PFSK-1 (cell line): Measurements from ENCODE around the gene ACTN4.

Experiments used
- TAF1 ChIP-seq: IDR thresholded peaks from 2 replicates; pipeline ENCODE4 v1.6.1; 2012; ENCODE audit warnings: low read length, control low read depth, borderline replicate concordance; ENCODE audit not compliant: insufficient read depth
- TF ChIP-seq, protein P1 (sequence below), 2 experiments: IDR thresholded peaks; 2 replicates each; pipeline versions ENCODE4 v1.6.1 to v1.8.0; 2011 to 2012; ENCODE audit warnings: low read depth in 2 of 2, low read length in 2 of 2, control low read depth in 1 of 2, inconsistent platforms in 1 of 2, mild to moderate bottlenecking in 1 of 2, moderate library complexity in 1 of 2; ENCODE audit not compliant: insufficient read depth in 1 of 2

DNA sequence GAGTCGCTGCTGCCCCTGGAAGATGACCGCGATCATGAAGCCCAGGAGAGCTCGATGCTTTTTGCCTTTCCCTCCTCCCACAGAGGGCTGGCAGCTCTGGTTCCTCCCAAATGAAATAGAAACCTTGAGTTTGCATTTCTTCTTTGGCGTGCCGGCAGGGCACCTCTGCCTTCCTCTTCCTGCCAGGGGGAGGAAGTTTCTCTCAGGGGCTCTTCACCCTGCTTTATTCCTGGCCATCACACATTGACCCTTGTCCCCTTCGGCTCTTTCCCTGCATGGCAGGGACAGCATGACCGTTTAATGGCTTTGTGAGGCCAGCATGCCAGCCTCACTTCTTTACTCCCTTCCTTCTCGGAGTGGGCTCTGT is 47.9 kb downstream of the ACTN4 start:
- TF ChIP-seq, protein P1, sequence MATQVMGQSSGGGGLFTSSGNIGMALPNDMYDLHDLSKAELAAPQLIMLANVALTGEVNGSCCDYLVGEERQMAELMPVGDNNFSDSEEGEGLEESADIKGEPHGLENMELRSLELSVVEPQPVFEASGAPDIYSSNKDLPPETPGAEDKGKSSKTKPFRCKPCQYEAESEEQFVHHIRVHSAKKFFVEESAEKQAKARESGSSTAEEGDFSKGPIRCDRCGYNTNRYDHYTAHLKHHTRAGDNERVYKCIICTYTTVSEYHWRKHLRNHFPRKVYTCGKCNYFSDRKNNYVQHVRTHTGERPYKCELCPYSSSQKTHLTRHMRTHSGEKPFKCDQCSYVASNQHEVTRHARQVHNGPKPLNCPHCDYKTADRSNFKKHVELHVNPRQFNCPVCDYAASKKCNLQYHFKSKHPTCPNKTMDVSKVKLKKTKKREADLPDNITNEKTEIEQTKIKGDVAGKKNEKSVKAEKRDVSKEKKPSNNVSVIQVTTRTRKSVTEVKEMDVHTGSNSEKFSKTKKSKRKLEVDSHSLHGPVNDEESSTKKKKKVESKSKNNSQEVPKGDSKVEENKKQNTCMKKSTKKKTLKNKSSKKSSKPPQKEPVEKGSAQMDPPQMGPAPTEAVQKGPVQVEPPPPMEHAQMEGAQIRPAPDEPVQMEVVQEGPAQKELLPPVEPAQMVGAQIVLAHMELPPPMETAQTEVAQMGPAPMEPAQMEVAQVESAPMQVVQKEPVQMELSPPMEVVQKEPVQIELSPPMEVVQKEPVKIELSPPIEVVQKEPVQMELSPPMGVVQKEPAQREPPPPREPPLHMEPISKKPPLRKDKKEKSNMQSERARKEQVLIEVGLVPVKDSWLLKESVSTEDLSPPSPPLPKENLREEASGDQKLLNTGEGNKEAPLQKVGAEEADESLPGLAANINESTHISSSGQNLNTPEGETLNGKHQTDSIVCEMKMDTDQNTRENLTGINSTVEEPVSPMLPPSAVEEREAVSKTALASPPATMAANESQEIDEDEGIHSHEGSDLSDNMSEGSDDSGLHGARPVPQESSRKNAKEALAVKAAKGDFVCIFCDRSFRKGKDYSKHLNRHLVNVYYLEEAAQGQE (IDR thresholded peaks at IDR 0.05; ENCODE audit: insufficient read depth in 1 of 2, low read depth in 2 of 2, low read length in 2 of 2): no peak
- no peak for TF ChIP-seq TAF1
